HG02623 (cell line): ENCODE results near the gene PLEKHF1.
A peak's percentile ranks its signal among the peaks of the same experiment; 100 is the strongest.
"Not testable (repeated sequence)": the region's sequence is repeated elsewhere in the genome, so short reads cannot be mapped to it uniquely, and the experiment has no call there.

Experiments
- ATAC-seq: cut with Tn5 transposase; IDR thresholded peaks from one replicate; pipeline ENCODE4 v1.9.1; 2021; ENCODE audit warnings: moderate library complexity; ENCODE audit not compliant: unreplicated experiment

Gene PLEKHF1

DNA sequence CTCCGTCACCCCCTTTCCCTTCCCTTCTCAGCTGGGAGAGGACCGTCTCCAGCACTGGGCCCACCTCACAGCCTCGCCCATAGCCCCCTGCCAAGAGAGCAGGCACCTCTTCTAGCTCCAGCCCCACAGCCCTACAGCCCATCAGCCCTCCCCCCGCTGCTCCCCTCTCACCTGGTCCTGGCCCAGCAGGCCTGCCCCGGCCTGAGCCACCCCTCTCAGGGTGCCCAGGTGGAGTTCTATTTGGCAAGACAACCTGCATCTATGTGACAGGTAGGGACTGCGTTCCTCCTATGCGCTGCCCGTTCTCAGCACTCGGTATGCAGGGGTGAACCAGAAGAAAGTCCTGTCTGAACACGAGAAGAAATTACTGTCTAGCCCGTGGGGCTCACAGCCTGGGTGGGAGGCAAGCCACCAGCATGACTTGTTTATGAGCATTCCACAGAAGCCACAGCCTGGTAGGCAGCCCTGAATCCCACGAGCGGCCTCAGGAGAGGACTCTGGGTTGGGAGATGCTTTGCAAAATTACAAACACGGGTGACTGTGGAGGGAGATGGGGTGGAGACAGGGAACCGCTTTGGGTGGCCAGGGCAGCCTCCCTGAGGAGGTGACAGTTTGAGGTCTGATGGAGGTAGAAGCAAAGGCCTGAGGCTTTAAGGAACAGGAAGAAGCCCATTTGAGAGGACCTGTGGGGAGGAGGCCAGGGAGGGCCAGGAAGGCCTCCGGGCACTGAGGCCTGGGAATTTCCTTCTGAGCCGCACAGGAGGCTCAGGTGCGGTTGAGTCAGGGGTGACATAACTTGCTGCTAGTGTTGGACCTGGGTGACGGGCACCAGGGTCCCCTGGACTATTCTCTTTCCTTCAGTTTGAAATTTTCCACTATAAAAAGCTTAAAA lies 1.2 kb upstream of the PLEKHF1 start:
- no peak for ATAC-seq

- ATAC-seq: no peak
Measured at GRCh38 chr19:29664753-29665214, 477 bp upstream of the PLEKHF1 start.

GRCh38 chr19:29665826-29666577 lies 741 bp downstream of the PLEKHF1 start:
- ATAC-seq: no peak

GRCh38 chr19:29666578-29667386 lies 1.5 kb downstream of the PLEKHF1 start:
- no peak for ATAC-seq

DNA sequence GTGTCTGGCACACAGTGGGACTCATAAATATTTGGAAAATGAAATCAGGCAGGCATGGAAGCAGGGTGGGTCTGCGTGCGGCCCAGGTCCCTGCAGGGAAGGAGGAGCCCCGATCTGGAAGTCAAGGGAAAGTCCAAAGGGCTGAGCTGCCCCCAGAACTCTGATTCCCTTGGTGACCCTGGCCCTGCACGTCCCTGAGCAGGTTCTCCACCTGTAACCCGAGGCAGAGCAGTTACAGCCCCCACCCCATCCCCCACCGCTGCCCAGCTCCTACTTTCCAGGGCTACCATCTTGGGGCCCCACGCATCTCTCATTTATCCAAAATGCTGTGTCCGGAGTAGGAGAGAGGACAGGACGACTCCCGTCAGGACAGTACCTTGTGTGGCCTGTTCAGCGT lies 2.1 kb downstream of the PLEKHF1 start:
- ATAC-seq: no peak

DNA sequence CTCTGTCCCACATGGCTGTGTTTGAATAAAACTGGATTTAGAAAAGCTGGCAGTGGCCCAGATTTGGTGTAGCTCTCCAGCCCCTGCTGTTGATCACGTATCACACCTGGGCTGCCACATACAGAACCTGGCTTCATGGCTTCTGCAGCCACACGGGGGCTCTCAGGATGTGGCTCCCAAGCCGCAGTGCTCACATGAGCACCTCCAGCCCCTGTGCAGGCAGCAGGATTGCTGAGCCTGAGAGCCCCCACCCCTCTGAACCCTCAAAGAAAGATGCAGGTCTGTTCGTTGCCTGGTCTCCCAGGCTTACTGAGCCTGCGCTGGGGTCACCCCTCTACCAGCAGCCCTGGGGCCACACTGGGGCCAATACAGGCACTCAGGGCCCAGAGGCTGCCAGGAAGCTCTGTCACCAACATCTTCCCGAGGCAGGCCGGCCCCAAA lies 2.7 kb downstream of the PLEKHF1 start:
- no peak for ATAC-seq

GRCh38 chr19:29668746-29669609 lies 3.7 kb downstream of the PLEKHF1 start:
- ATAC-seq: no peak

DNA sequence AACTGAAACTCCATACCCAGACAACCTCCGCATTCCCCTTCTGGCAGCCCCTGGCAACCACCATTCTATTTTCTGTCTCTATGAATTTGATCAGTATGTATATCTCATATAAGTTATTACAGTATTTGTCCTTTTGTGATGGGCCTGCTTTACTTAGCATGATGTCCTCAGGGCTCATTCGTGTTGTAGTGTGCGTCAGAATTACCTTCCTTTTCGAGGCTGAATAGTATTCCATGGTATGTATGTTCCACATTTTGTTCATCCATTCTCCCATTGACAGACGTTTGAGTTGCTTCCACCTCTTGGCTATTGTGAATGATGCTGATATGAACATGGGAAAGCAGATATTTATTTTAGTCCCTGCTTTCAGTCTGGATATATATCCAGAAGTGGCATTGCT lies 5.0 kb downstream of the PLEKHF1 start:
- ATAC-seq: no peak

- not testable (repeated sequence) for ATAC-seq
Measured at GRCh38 chr19:29671026-29671392, 5.7 kb downstream of the PLEKHF1 start.

DNA sequence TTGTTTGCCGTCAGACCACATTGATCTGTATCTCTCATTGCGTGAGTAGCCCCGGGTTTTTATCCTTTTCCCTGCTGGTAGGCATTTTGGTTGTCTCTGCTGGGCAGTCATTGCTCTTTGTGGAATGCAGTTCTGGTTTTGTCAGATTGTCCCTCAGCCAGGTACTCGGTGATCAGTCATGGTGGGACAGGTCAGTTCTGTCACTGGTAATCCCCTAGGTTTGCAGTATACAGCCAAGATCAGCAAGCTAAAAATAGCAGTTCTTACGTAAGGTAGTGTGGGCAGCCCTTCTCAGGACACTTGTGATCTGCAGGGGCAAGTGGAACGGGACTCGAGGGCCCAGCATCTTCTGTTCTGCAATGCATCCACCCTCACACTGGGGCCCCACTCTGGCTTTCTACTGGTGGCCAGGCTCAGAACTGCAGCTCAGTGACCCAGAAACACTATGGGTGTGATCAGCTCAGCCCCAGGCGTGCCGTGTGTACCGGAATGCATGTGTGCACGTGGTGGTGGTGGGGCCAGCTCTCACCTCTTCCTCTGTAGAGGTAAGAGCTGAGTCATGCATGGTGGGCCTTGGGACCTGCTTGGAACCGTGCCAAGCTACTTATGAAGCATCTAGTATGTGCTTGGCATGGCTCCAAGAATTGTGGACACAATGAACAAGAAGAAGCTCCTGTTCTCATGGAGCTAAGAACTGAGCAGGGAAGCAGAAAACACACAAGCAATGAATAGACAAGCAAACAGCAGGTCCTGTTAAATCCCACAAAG lies 6.3 kb downstream of the PLEKHF1 start:
- peak; percentile 56 for ATAC-seq

- ATAC-seq: no peak
Measured at GRCh38 chr19:29672319-29672932, 7.2 kb downstream of the PLEKHF1 start.

- peak; percentile 35 for ATAC-seq
Measured at GRCh38 chr19:29672933-29673336, 7.7 kb downstream of the PLEKHF1 start.

- no peak for ATAC-seq
Measured at GRCh38 chr19:29673451-29674371, 8.4 kb downstream of the PLEKHF1 start.

- no peak for ATAC-seq
Measured at GRCh38 chr19:29674374-29675119, 9.3 kb downstream of the PLEKHF1 start.

GRCh38 chr19:29675120-29675649 lies 9.9 kb downstream of the PLEKHF1 start:
- no peak for ATAC-seq

GRCh38 chr19:29675650-29676186 lies 10.5 kb downstream of the PLEKHF1 start:
- no peak for ATAC-seq

- no peak for ATAC-seq
Measured at GRCh38 chr19:29676586-29676985, 11.3 kb downstream of the PLEKHF1 start.
